ENCODE results near the gene GLE1.
A peak's percentile ranks its signal among the peaks of the same experiment; 100 is the strongest.

The GLE1 gene

GRCh38 chr9:128504485-128505413 is at the start of gene GLE1:
Gene GLE1 (plus strand): TSS chr9:128504719. CDS start chr9:128504806, 87 bp downstream.
- peak; percentile 96 for DNase-seq (ENCODE audit: low spot score)

- no peak for DNase-seq (ENCODE audit: low spot score)
Measured at GRCh38 chr9:128454991-128455390, 49.5 kb upstream of the GLE1 start.

- peak; percentile 98 for DNase-seq (ENCODE audit: low spot score)
Measured at GRCh38 chr9:128455849-128456612, 48.5 kb upstream of the GLE1 start, which contains the start of gene ODF2. Gene ODF2 (plus strand): TSS chr9:128456006. CDS start chr9:128456092, 86 bp downstream.

- DNase-seq (ENCODE audit: low spot score) = peak; percentile 78
Measured at GRCh38 chr9:128456613-128457061, 47.9 kb upstream of the GLE1 start.

GRCh38 chr9:128457207-128457606 is 47.3 kb upstream of the GLE1 start:
- DNase-seq (ENCODE audit: low spot score) = no peak

- no peak for DNase-seq (ENCODE audit: low spot score)
Measured at GRCh38 chr9:128459011-128459410, 45.5 kb upstream of the GLE1 start.

- no peak for DNase-seq (ENCODE audit: low spot score)
Measured at GRCh38 chr9:128469070-128469469, 35.4 kb upstream of the GLE1 start.

GRCh38 chr9:128470560-128470959 is 34.0 kb upstream of the GLE1 start:
- no peak for DNase-seq (ENCODE audit: low spot score)

- no peak for DNase-seq (ENCODE audit: low spot score)
Measured at GRCh38 chr9:128473104-128473503, 31.4 kb upstream of the GLE1 start.

- no peak for DNase-seq (ENCODE audit: low spot score)
Measured at GRCh38 chr9:128475867-128476266, 28.7 kb upstream of the GLE1 start.

- DNase-seq (ENCODE audit: low spot score) = no peak
Measured at GRCh38 chr9:128479262-128479661, 25.3 kb upstream of the GLE1 start.

GRCh38 chr9:128481561-128481960 is 23.0 kb upstream of the GLE1 start:
- no peak for DNase-seq (ENCODE audit: low spot score)

GRCh38 chr9:128482186-128482585 is 22.3 kb upstream of the GLE1 start:
- DNase-seq (ENCODE audit: low spot score) = no peak

GRCh38 chr9:128484686-128485413 is 19.7 kb upstream of the GLE1 start:
- no peak for DNase-seq (ENCODE audit: low spot score)

- no peak for DNase-seq (ENCODE audit: low spot score)
Measured at GRCh38 chr9:128485414-128485855, 19.1 kb upstream of the GLE1 start.

GRCh38 chr9:128486201-128486600 is 18.3 kb upstream of the GLE1 start:
- no peak for DNase-seq (ENCODE audit: low spot score)

- no peak for DNase-seq (ENCODE audit: low spot score)
Measured at GRCh38 chr9:128493424-128493823, 11.1 kb upstream of the GLE1 start.

GRCh38 chr9:128494108-128494745 is 10.3 kb upstream of the GLE1 start:
- peak; percentile 69 for DNase-seq (ENCODE audit: low spot score)

- DNase-seq (ENCODE audit: low spot score) = no peak
Measured at GRCh38 chr9:128494746-128495129, 9.8 kb upstream of the GLE1 start.

GRCh38 chr9:128495296-128495695 is 9.2 kb upstream of the GLE1 start:
- no peak for DNase-seq (ENCODE audit: low spot score)

GRCh38 chr9:128495804-128496417 is 8.6 kb upstream of the GLE1 start:
- no peak for DNase-seq (ENCODE audit: low spot score)
